ENCODE results near the gene NFYB. TPM values are rescaled to one million over a fixed set of nuclear protein-coding genes. Genes with fewer than 3 reads are reported as not detected.

The NFYB gene
- total RNA-seq, 4 donors from 2014 or later: 40.9 to 63.0 (median 44.9) TPM

GRCh38 chr12:104073699-104074098 lies 64.3 kb downstream of the NFYB start:
- Histone ChIP-seq H3K9me3 (no peaks in the 10 kb centered on the region), H3K36me3 (no peaks in the 10 kb centered on the region), H3K4me1 (no peaks in the 10 kb centered on the region), H3K27ac (no peak overlapping the region), H3K27me3 (no peaks in the 10 kb centered on the region), H3K4me3 (no peak overlapping the region)
- TF ChIP-seq, protein P1, sequence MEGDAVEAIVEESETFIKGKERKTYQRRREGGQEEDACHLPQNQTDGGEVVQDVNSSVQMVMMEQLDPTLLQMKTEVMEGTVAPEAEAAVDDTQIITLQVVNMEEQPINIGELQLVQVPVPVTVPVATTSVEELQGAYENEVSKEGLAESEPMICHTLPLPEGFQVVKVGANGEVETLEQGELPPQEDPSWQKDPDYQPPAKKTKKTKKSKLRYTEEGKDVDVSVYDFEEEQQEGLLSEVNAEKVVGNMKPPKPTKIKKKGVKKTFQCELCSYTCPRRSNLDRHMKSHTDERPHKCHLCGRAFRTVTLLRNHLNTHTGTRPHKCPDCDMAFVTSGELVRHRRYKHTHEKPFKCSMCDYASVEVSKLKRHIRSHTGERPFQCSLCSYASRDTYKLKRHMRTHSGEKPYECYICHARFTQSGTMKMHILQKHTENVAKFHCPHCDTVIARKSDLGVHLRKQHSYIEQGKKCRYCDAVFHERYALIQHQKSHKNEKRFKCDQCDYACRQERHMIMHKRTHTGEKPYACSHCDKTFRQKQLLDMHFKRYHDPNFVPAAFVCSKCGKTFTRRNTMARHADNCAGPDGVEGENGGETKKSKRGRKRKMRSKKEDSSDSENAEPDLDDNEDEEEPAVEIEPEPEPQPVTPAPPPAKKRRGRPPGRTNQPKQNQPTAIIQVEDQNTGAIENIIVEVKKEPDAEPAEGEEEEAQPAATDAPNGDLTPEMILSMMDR (IDR thresholded peaks at IDR 0.05): no peak
- TF ChIP-seq POLR2A (IDR thresholded peaks at IDR 0.05): no peak
- no peak for DNase-seq
- intact Hi-C loops (cut with DNase I; ENCODE audit: low total_unique reads): no loop called here

DNA sequence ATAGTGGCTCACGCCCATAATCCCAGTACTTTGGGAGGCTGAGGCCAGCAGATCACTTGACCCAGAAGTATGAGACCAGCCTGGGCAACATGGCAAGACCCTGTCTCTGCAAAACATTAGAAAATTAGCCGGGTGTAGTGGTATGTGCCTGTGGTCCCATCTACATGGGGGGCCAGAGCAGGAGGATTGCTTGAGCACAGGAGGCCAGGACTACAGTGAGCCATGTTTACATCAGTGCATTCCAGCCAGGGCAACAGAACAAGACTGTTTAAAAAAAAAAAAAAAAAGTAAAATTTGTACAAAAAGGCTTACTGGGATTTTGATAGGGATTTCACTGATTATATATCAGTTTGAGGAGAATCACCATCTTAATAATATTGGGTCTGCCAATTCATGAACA lies 65.9 kb downstream of the NFYB start:
- no peak for DNase-seq
- no peaks in the 10 kb centered on the region for H3K9me3 ChIP-seq
- H3K4me1 ChIP-seq: no peaks in the 10 kb centered on the region
- no peaks in the 10 kb centered on the region for H3K27me3 ChIP-seq
- no peaks in the 10 kb centered on the region for H3K36me3 ChIP-seq
- intact Hi-C loops (cut with DNase I; ENCODE audit: low total_unique reads): no loop called here
- H3K4me3 ChIP-seq: no peak overlapping the region
- H3K27ac ChIP-seq: no peak overlapping the region
- TF ChIP-seq, protein P1 (IDR thresholded peaks at IDR 0.05): no peak
- no peak for TF ChIP-seq POLR2A (IDR thresholded peaks at IDR 0.05)

Small RNA genes within 50 kb of the gene (small RNA-seq; reads per million reads assigned to genes)
- not detected for gene RNA5SP370

Other genes with a start within 250 kb of the NFYB start
- gene HSP90B1, start 207.8 kb downstream of the NFYB start, total RNA-seq: 100 to 1,000 TPM; 236 to 475 (median 401) TPM
- gene TDG, start 172.3 kb downstream of the NFYB start, total RNA-seq: 10 to 100 TPM in 3 of 4 donors, 1 to 10 TPM in 1; 8.7 to 46.3 (median 19.9) TPM
- gene GLT8D2, start 88.0 kb downstream of the NFYB start, total RNA-seq: 10 to 100 TPM in 3 of 4 donors, 1 to 10 TPM in 1; 2.6 to 93.0 (median 17.7) TPM
- 10 to 100 TPM in 3 of 4 donors, 1 to 10 TPM in 1; 10.0 to 61.0 (median 29.1) TPM for gene HCFC2, start 73.7 kb downstream of the NFYB start, total RNA-seq
- 100 to 1,000 TPM in 2 of 4 donors, 10 to 100 TPM in 2; 76.0 to 141 (median 97.8) TPM for gene TXNRD1, start 77.6 kb upstream of the NFYB start, total RNA-seq
- 10 to 100 TPM in 2 of 4 donors, 1 to 10 TPM in 2; 3.8 to 12.0 (median 10.1) TPM for gene EID3, start 165.5 kb upstream of the NFYB start, total RNA-seq